ENCODE results near the gene PCDHGC5. TPM values are rescaled to one million over a fixed set of nuclear protein-coding genes. Genes with fewer than 3 reads are reported as not detected.

PCDHGC5 gene
- total and polyA plus RNA-seq, 2 donors (not counting 3 experiments of a cell fraction or from before 2014, with no cell fraction given), result 0.21 to 1.2 TPM

DNA sequence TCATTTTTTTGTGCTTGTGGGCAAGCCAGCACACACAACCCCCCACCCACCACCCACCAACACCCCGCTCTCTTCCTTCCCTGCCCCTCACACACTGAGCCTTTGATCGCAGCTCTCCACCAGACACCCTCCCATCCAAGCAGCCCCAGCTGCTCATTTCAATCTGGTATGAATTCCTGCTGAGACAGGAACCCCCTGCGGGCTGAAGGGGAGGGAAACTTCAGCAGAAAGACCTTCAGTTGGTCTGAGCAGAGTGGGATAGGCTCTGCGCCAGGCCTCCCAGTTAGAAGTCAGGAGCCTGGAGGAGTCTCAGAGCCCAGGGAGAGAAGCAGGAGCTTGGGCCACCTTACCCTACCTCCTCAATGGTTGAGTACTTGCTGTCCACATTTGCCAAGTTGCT, 7.2 kb downstream of the PCDHGC5 start:
- Histone ChIP-seq H3K9me3 (replicated peaks; ENCODE audit: control insufficient read depth, insufficient read depth, low read length) (no peaks in the 10 kb centered on the region), H3K9me1 (replicated peaks; ENCODE audit: control insufficient read depth, extremely low read depth, insufficient read depth, low read length) (no peaks in the 10 kb centered on the region), H2AFZ (ENCODE audit: low read depth, low read length) (no peak overlapping the region), H3K4me2 (ENCODE audit: insufficient read depth, low read length) (no peak overlapping the region), H3K36me3 (ENCODE audit: control insufficient read depth in 2 of 2, extremely low read depth in 1 of 2, insufficient read depth in 2 of 2, low read length in 2 of 2) (no peaks in the 10 kb centered on the region), H3K9ac (replicated peaks; ENCODE audit: extremely low read depth, insufficient read depth, low read length) (no peak overlapping the region), H3K27me3 (ENCODE audit: control insufficient read depth in 2 of 2, insufficient read depth in 2 of 2, low read length in 2 of 2) (peaks cover 10 to 23% of the 10 kb centered on the region in 2 experiments), H3K27ac (ENCODE audit: insufficient read depth, low read depth, low read length) (no peak overlapping the region), H3K4me3 (replicated peaks in 1 of 3; ENCODE audit: insufficient read depth in 1 of 3, low read depth in 1 of 3, low read length in 3 of 3) (no peak overlapping the region), H3K4me1 (ENCODE audit: control insufficient read depth, extremely low read depth, insufficient read depth, low read length) (no peaks in the 10 kb centered on the region), H4K20me1 (replicated peaks; ENCODE audit: control insufficient read depth, extremely low read depth, insufficient read depth, low read length) (no peaks in the 10 kb centered on the region), H3K79me2 (ENCODE audit: control insufficient read depth, insufficient read depth, low read length) (no peaks in the 10 kb centered on the region)
- dilution Hi-C loops (cut with MboI; ENCODE audit: extremely low pct_ligation_motif_present, low sequenced_read_pairs) (no loop called here), intact Hi-C loops (cut with micrococcal nuclease) (no loop called here)
- no peak for DNase-seq (ENCODE audit: low read depth, low spot score)
- ChIA-PET CTCF (interaction anchor here (0.6 to 1.8 kb wide), 4 partner anchors 10 to 65 kb away, joined by 3 to 7 read pairs (median 4); partner anchors contain the start of genes PCDHGA12 and PCDHGC3), POLR2A (no interaction called here)
- no peak for FAIRE-seq
- TF ChIP-seq POLR2AphosphoS5 (IDR thresholded peaks at IDR 0.05; ENCODE audit: insufficient read depth, low read depth, low read length), result no peak
- TF ChIP-seq POLR2A (IDR thresholded peaks at IDR 0.05; ENCODE audit: low read depth, low read length), result no peak
- no peak for TF ChIP-seq FOS (IDR thresholded peaks at IDR 0.05; ENCODE audit: borderline replicate concordance, insufficient read depth, low read length)
- no peak for TF ChIP-seq GATA2 (IDR thresholded peaks at IDR 0.05; ENCODE audit: insufficient read depth, insufficient read length, low read depth, low read length)
- TF ChIP-seq, protein P1, sequence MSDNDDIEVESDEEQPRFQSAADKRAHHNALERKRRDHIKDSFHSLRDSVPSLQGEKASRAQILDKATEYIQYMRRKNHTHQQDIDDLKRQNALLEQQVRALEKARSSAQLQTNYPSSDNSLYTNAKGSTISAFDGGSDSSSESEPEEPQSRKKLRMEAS (IDR thresholded peaks at IDR 0.05; ENCODE audit: insufficient read depth, insufficient read length), result no peak
- no peak for TF ChIP-seq EZH2 (IDR thresholded peaks at IDR 0.05; ENCODE audit: borderline replicate concordance, low read depth, low read length, severe bottlenecking)
- no peak for TF ChIP-seq JUN (IDR thresholded peaks at IDR 0.05; ENCODE audit: borderline replicate concordance, insufficient read depth, insufficient read length, low read depth)
- no TSS peak for BruUV-seq (replicated peaks)

DNA sequence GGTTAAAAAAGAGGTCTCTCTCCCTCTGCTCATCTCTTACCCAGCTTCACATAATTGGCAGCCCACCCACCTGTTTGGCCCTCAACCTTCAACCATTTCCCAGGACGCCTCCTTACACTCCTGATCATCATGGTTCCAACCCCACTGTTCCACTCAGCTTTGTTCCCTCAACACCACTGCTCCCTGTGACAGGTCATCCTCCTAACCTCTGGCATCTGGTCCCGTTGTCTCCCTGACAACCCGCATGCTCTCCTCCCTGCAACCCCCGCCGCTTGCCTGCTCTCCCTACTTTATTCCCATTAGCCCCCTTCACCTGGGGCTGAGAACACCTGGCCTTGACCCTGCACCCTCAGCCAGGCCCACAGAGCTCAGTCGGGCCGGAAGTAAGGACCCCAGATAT, 12.9 kb downstream of the PCDHGC5 start:
- peaks cover 0 to 6% of the 10 kb centered on the region in 2 experiments for H3K36me3 ChIP-seq (ENCODE audit: control insufficient read depth in 2 of 2, extremely low read depth in 1 of 2, insufficient read depth in 2 of 2, low read length in 2 of 2)
- H3K9me3 ChIP-seq (replicated peaks; ENCODE audit: control insufficient read depth, insufficient read depth, low read length), result no peaks in the 10 kb centered on the region
- ChIA-PET CTCF (interaction anchor here (0.8 to 1.8 kb wide), 5 partner anchors 9 to 89 kb away, joined by 3 to 11 read pairs (median 3); partner anchors contain the start of genes PCDHGA10 and PCDHGA12), POLR2A (no interaction called here)
- no peak overlapping the region for H3K4me3 ChIP-seq (replicated peaks in 1 of 3; ENCODE audit: insufficient read depth in 1 of 3, low read depth in 1 of 3, low read length in 3 of 3)
- dilution Hi-C loops (cut with MboI; ENCODE audit: extremely low pct_ligation_motif_present, low sequenced_read_pairs), result no loop called here
- no peak overlapping the region for H3K9ac ChIP-seq (replicated peaks; ENCODE audit: extremely low read depth, insufficient read depth, low read length)
- FAIRE-seq, result no peak
- H2AFZ ChIP-seq (ENCODE audit: low read depth, low read length), result no peak overlapping the region
- no peak overlapping the region for H3K4me2 ChIP-seq (ENCODE audit: insufficient read depth, low read length)
- no peaks in the 10 kb centered on the region for H3K27me3 ChIP-seq (ENCODE audit: control insufficient read depth in 2 of 2, insufficient read depth in 2 of 2, low read length in 2 of 2)
- H3K4me1 ChIP-seq (ENCODE audit: control insufficient read depth, extremely low read depth, insufficient read depth, low read length), result no peaks in the 10 kb centered on the region
- H4K20me1 ChIP-seq (replicated peaks; ENCODE audit: control insufficient read depth, extremely low read depth, insufficient read depth, low read length), result no peaks in the 10 kb centered on the region
- no peaks in the 10 kb centered on the region for H3K79me2 ChIP-seq (ENCODE audit: control insufficient read depth, insufficient read depth, low read length)
- no peaks in the 10 kb centered on the region for H3K9me1 ChIP-seq (replicated peaks; ENCODE audit: control insufficient read depth, extremely low read depth, insufficient read depth, low read length)
- no peak overlapping the region for H3K27ac ChIP-seq (ENCODE audit: insufficient read depth, low read depth, low read length)
- TF ChIP-seq, protein P2, sequence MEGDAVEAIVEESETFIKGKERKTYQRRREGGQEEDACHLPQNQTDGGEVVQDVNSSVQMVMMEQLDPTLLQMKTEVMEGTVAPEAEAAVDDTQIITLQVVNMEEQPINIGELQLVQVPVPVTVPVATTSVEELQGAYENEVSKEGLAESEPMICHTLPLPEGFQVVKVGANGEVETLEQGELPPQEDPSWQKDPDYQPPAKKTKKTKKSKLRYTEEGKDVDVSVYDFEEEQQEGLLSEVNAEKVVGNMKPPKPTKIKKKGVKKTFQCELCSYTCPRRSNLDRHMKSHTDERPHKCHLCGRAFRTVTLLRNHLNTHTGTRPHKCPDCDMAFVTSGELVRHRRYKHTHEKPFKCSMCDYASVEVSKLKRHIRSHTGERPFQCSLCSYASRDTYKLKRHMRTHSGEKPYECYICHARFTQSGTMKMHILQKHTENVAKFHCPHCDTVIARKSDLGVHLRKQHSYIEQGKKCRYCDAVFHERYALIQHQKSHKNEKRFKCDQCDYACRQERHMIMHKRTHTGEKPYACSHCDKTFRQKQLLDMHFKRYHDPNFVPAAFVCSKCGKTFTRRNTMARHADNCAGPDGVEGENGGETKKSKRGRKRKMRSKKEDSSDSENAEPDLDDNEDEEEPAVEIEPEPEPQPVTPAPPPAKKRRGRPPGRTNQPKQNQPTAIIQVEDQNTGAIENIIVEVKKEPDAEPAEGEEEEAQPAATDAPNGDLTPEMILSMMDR (IDR thresholded peaks at IDR 0.05; ENCODE audit: extremely low read depth in 1 of 2, insufficient read depth in 1 of 2, low read depth in 1 of 2, low read length in 2 of 2), result no peak
- no peak for TF ChIP-seq FOS (IDR thresholded peaks at IDR 0.05; ENCODE audit: borderline replicate concordance, insufficient read depth, low read length)
- no TSS peak for BruUV-seq (replicated peaks)
- intact Hi-C loops (cut with micrococcal nuclease), result no loop called here
- DNase-seq (ENCODE audit: low read depth, low spot score), result no peak
